Gastrocnemius medialis (tissue), 4 donors: ENCODE data around the gene SMARCD2. TPM values are rescaled to one million over a fixed set of nuclear protein-coding genes. Genes with fewer than 3 reads are reported as not detected.

Source experiments
- ATAC-seq, 2 donors: fragments of 150-250 bp; one replicate each; pipeline ENCODE4 v1.9.1; 2016
- DNase-seq, 2 donors: peaks; one replicate each; pipeline ENCODE4 v3.0.0-alpha.2; 2019
- H3K27ac ChIP-seq, 4 donors: fragments of 200-600 bp; sonication (generic); 1 replicate in 1 of 4; 2 replicates in 3 of 4; pipeline ENCODE4 v1.5.1; 2016 to 2018; ENCODE audit warnings: mild to moderate bottlenecking in 2 of 4, moderate library complexity in 1 of 4
- H3K27me3 ChIP-seq, 3 donors: fragments of 200-600 bp; sonication (generic) in 2 of 3; 1 replicate in 1 of 3; 2 replicates in 2 of 3; pipeline versions ENCODE4 v1.5.1 to v1.6.0; 2016 to 2019; ENCODE audit warnings: mild to moderate bottlenecking in 1 of 3, moderate library complexity in 1 of 3
- H3K36me3 ChIP-seq, 2 donors: fragments of 200-600 bp; sonication (generic) in 1 of 2; one replicate each; pipeline ENCODE4 v1.5.1; 2017 to 2018
- H3K4me1 ChIP-seq, 2 donors: fragments of 200-600 bp; sonication (generic) in 1 of 2; one replicate each; pipeline ENCODE4 v1.5.1; 2016 to 2017; ENCODE audit warnings: mild to moderate bottlenecking in 2 of 2
- H3K4me3 ChIP-seq, 4 donors: fragments of 200-600 bp; sonication (generic) in 3 of 4; 1 replicate in 1 of 4; 2 replicates in 3 of 4; pipeline ENCODE4 v1.5.1; 2016 to 2019; ENCODE audit warnings: mild to moderate bottlenecking in 2 of 4
- H3K9me3 ChIP-seq, 3 donors: fragments of 200-600 bp; sonication (generic) in 2 of 3; 1 replicate in 1 of 3; 2 replicates in 2 of 3; pipeline ENCODE4 v1.5.1; 2016 to 2019
- POLR2A ChIP-seq, 2 donors: fragments of 450-650 bp; IDR thresholded peaks; one replicate each; pipeline ENCODE4 v1.6.1; 2017; ENCODE audit warnings: antibody characterized with exemption in 2 of 2, mild to moderate bottlenecking in 2 of 2, moderate library complexity in 2 of 2
- in situ Hi-C, 4 donors: fragments of 200-750 bp; cut with MboI; loops; one replicate each; pipeline versions ENCODE4 v1.15.0 to v1.8.0; 2017; ENCODE audit warnings: low sequenced_read_pairs in 4 of 4
- intact Hi-C: fragments of 100-400 bp; cut with DNase I; formaldehyde crosslinking; loops from one replicate; pipeline ENCODE4 v1.15.1; 2023; ENCODE audit warnings: low total_unique reads
- total RNA-seq, 4 donors: library from RNA; depleted of rRNA; stranded (reverse); fragments of >200 nt; gene quantifications; one replicate each; pipeline versions ENCODE4 v1.1.0 to v1.2.3, GENCODE V29; 2016
- TF ChIP-seq, protein P1 (sequence below), 5 experiments: fragments of 450-650 bp in 3 of 5; fragments of 200-600 bp in 2 of 5; sonication (generic) in 2 of 5; IDR thresholded peaks in 4 of 5; conservative IDR thresholded peaks in 1 of 5; 1 replicate in 4 of 5; 2 replicates in 1 of 5; pipeline ENCODE4 v1.5.1; 2016 to 2019; ENCODE audit warnings: antibody characterized with exemption in 5 of 5, mild to moderate bottlenecking in 3 of 5, moderate library complexity in 3 of 5

The SMARCD2 gene
- total RNA-seq, 4 donors from 2014 or later, result 30.2 to 64.3 (median 44.9) TPM

DNA sequence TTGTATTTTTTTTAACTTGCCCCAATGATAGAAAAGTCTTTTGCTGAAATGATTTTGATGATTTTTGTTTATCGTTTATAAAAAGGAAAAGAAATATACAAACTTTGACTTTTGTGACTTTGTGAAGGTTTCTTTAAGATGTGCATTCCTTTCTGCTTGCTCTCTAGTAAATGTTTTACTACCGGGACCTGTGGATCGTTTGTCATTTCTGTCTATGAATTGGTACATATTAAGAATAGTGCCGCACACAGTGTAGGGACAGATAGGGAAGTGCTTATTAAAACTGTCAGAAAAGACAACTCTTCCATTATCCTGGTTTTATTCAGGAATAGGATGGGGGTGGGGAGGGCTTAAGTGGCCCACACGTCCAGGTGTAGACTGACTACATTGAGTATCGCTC, 23.4 kb downstream of the SMARCD2 start:
- DNase-seq (no peak), ATAC-seq (no peak)
- H3K4me3 ChIP-seq, result no peak overlapping the region
- H3K27ac ChIP-seq, result peak overlapping the region in 3 of 4 donors; percentile 32 to 76 (median 53)
- peaks cover 0 to 9% of the 10 kb centered on the region in 2 donors for H3K4me1 ChIP-seq
- peaks cover 8 to 99% of the 10 kb centered on the region in 2 donors for H3K36me3 ChIP-seq
- intact Hi-C loops (no loop called here), in situ Hi-C loops (no loop called here)
- TF ChIP-seq POLR2A (IDR thresholded peaks at IDR 0.05), result no peak
- TF ChIP-seq, protein P1, sequence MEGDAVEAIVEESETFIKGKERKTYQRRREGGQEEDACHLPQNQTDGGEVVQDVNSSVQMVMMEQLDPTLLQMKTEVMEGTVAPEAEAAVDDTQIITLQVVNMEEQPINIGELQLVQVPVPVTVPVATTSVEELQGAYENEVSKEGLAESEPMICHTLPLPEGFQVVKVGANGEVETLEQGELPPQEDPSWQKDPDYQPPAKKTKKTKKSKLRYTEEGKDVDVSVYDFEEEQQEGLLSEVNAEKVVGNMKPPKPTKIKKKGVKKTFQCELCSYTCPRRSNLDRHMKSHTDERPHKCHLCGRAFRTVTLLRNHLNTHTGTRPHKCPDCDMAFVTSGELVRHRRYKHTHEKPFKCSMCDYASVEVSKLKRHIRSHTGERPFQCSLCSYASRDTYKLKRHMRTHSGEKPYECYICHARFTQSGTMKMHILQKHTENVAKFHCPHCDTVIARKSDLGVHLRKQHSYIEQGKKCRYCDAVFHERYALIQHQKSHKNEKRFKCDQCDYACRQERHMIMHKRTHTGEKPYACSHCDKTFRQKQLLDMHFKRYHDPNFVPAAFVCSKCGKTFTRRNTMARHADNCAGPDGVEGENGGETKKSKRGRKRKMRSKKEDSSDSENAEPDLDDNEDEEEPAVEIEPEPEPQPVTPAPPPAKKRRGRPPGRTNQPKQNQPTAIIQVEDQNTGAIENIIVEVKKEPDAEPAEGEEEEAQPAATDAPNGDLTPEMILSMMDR (IDR thresholded peaks at IDR 0.05 in 4 of 5, conservative IDR thresholded peaks at IDR 0.05 in 1 of 5), result no peak
- no peaks in the 10 kb centered on the region for H3K9me3 ChIP-seq
- no peaks in the 10 kb centered on the region for H3K27me3 ChIP-seq

DNA sequence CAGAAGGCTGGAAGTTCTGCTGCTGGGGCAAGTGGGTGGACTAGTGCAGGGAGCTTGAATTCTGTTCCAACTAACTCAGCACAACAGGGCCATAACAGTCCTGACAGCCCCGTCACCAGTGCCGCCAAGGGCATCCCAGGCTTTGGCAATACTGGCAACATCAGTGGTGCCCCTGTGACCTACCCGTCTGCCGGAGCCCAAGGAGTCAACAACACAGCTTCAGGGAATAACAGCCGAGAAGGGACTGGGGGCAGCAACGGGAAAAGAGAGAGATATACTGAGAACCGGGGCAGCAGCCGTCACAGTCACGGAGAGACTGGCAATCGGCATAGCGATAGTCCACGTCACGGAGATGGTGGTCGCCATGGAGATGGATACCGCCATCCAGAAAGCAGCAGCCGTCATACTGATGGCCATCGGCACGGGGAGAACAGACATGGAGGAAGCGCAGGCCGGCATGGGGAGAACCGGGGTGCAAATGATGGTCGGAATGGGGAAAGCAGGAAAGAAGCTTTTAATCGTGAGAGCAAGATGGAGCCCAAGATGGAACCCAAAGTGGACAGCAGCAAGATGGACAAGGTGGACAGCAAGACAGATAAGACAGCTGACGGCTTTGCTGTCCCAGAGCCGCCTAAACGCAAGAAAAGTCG, 24.6 kb downstream of the SMARCD2 start:
- Histone ChIP-seq H3K9me3 (no peaks in the 10 kb centered on the region), H3K27me3 (no peaks in the 10 kb centered on the region), H3K36me3 (peaks cover 3 to 99% of the 10 kb centered on the region in 2 donors), H3K4me1 (peaks cover 0 to 9% of the 10 kb centered on the region in 2 donors), H3K4me3 (no peak overlapping the region), H3K27ac (no peak overlapping the region)
- TF ChIP-seq, protein P1 (IDR thresholded peaks at IDR 0.05 in 4 of 5, conservative IDR thresholded peaks at IDR 0.05 in 1 of 5), result no peak
- TF ChIP-seq POLR2A (IDR thresholded peaks at IDR 0.05), result no peak
- no peak for DNase-seq
- intact Hi-C loops, result no loop called here
- in situ Hi-C loops, result no loop called here
- no peak for ATAC-seq

DNA sequence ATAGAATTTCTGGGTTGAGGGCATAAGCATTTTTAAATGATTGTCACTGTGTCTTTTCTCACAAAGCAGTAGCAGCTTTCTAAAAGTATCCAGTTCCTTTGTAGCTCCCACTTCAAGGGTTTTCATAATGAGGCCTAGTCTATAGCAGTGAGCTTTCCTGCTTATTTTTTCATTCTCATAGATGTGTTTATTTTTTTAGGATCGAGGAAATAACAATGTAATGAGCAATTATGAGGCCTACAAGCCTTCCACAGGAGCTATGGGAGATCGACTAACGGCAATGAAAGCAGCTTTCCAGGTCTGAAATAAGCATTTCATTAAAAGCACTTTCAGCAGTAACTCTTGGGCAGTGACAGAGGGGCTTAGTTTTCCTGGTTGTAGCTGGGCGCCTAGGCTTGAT, 25.8 kb downstream of the SMARCD2 start:
- H3K36me3 ChIP-seq, result peaks cover 5 to 99% of the 10 kb centered on the region in 2 donors
- H3K27ac ChIP-seq, result no peak overlapping the region
- DNase-seq, result no peak
- peaks cover 0 to 5% of the 10 kb centered on the region in 2 donors for H3K4me1 ChIP-seq
- in situ Hi-C loops, result no loop called here
- no peak overlapping the region for H3K4me3 ChIP-seq
- ATAC-seq, result no peak
- H3K9me3 ChIP-seq, result no peaks in the 10 kb centered on the region
- intact Hi-C loops, result no loop called here
- H3K27me3 ChIP-seq, result no peaks in the 10 kb centered on the region
- no peak for TF ChIP-seq POLR2A (IDR thresholded peaks at IDR 0.05)
- TF ChIP-seq, protein P1 (IDR thresholded peaks at IDR 0.05 in 4 of 5, conservative IDR thresholded peaks at IDR 0.05 in 1 of 5), result no peak

DNA sequence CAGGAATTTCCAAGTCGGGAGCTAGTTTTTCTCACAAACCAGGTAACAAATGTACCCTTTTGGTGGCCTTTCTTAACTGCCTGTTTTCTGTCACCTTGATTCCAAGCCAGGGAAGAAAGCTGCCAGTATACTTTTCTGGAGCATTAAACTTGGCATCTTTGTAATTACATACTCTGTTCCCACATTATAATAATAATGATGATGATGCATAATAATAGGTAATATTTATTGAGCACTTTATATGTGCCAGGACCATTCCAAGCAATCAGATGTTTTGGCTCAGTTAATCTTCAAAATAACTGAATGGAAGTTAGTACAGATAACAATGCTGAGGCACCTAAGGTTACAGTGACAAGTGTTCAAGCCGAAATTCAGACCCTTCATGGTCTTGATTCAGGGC, 26.4 kb downstream of the SMARCD2 start:
- no peak for ATAC-seq
- no peaks in the 10 kb centered on the region for H3K9me3 ChIP-seq
- intact Hi-C loops, result no loop called here
- H3K27me3 ChIP-seq, result no peaks in the 10 kb centered on the region
- H3K4me1 ChIP-seq, result peaks cover 0 to 5% of the 10 kb centered on the region in 2 donors
- in situ Hi-C loops, result no loop called here
- no peak overlapping the region for H3K4me3 ChIP-seq
- peaks cover 7 to 99% of the 10 kb centered on the region in 2 donors for H3K36me3 ChIP-seq
- no peak for DNase-seq
- no peak overlapping the region for H3K27ac ChIP-seq
- TF ChIP-seq, protein P1 (IDR thresholded peaks at IDR 0.05 in 4 of 5, conservative IDR thresholded peaks at IDR 0.05 in 1 of 5), result no peak
- no peak for TF ChIP-seq POLR2A (IDR thresholded peaks at IDR 0.05)
